B cell (primary cell): ENCODE data around the gene CATSPERZ.

Experiments
- EZH2 ChIP-seq: IDR thresholded peaks from 2 replicates; pipeline ENCODE4 v1.6.1; 2012; ENCODE audit warnings: borderline replicate concordance, low read depth, mild to moderate bottlenecking, moderate library complexity, low read length; ENCODE audit not compliant: insufficient read depth, poor library complexity, severe bottlenecking
- TF ChIP-seq, protein P1 (sequence below): fragments of 200-600 bp; IDR thresholded peaks from one replicate; pipeline ENCODE4 v1.8.0; 2022; ENCODE audit warnings: antibody characterized with exemption, mild to moderate bottlenecking

GRCh38 chr11:64251753-64252002 lies 48.5 kb upstream of the CATSPERZ start:
- TF ChIP-seq, protein P1, sequence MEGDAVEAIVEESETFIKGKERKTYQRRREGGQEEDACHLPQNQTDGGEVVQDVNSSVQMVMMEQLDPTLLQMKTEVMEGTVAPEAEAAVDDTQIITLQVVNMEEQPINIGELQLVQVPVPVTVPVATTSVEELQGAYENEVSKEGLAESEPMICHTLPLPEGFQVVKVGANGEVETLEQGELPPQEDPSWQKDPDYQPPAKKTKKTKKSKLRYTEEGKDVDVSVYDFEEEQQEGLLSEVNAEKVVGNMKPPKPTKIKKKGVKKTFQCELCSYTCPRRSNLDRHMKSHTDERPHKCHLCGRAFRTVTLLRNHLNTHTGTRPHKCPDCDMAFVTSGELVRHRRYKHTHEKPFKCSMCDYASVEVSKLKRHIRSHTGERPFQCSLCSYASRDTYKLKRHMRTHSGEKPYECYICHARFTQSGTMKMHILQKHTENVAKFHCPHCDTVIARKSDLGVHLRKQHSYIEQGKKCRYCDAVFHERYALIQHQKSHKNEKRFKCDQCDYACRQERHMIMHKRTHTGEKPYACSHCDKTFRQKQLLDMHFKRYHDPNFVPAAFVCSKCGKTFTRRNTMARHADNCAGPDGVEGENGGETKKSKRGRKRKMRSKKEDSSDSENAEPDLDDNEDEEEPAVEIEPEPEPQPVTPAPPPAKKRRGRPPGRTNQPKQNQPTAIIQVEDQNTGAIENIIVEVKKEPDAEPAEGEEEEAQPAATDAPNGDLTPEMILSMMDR: no peak
- no peak for TF ChIP-seq EZH2
